ENCODE data around the gene ASIC3. TPM values are rescaled to one million over a fixed set of nuclear protein-coding genes. Genes with fewer than 3 reads are reported as not detected.

The ASIC3 gene
- total and polyA plus RNA-seq, 2 of the 4 experiments (the other 2 are of a cell fraction) = 0.74 TPM; not detected in 1

DNA sequence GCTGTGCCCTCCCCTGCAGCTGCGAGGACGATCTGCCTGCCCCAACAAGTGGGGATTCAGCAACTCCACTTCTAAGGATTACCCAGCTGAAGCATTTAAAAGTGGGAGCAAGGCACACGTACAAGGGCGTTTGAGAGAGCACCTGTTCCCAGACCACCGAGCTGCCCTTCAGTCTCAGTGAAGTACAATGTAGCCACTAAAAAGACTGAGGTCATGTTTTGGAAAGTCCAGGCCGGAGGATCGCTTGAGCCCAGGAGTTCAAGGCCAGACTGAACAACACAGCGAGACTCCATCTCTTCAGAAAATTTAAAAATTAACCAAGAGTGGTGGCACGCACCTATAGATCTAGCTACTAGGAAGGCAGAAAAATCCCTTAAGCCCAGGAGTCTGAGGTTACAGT is 42.8 kb upstream of the ASIC3 start:
- ChIA-PET POLR2A (ENCODE audit: unreplicated experiment) (no interaction called here), CTCF (interaction anchor here (2.0 kb wide), 1 partner anchor 43 kb away, joined by 4 read pairs; no protein-coding TSS in a partner anchor)
- no peak overlapping the region for H4K91ac ChIP-seq (ENCODE audit: insufficient read depth, low read depth, low read length)
- no peak overlapping the region for H3K56ac ChIP-seq (ENCODE audit: extremely low read depth, insufficient read depth, low read length)
- TF ChIP-seq, protein P1, sequence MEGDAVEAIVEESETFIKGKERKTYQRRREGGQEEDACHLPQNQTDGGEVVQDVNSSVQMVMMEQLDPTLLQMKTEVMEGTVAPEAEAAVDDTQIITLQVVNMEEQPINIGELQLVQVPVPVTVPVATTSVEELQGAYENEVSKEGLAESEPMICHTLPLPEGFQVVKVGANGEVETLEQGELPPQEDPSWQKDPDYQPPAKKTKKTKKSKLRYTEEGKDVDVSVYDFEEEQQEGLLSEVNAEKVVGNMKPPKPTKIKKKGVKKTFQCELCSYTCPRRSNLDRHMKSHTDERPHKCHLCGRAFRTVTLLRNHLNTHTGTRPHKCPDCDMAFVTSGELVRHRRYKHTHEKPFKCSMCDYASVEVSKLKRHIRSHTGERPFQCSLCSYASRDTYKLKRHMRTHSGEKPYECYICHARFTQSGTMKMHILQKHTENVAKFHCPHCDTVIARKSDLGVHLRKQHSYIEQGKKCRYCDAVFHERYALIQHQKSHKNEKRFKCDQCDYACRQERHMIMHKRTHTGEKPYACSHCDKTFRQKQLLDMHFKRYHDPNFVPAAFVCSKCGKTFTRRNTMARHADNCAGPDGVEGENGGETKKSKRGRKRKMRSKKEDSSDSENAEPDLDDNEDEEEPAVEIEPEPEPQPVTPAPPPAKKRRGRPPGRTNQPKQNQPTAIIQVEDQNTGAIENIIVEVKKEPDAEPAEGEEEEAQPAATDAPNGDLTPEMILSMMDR (conservative IDR thresholded peaks at IDR 0.05; ENCODE audit: low read depth, low read length) = no peak
- no peak for TF ChIP-seq MAZ (IDR thresholded peaks at IDR 0.05; ENCODE audit: borderline replicate concordance, low read depth, low read length)
- TF ChIP-seq POLR2A (IDR thresholded peaks at IDR 0.05; ENCODE audit: low read depth, low read length) = no peak
- TF ChIP-seq, protein P2, sequence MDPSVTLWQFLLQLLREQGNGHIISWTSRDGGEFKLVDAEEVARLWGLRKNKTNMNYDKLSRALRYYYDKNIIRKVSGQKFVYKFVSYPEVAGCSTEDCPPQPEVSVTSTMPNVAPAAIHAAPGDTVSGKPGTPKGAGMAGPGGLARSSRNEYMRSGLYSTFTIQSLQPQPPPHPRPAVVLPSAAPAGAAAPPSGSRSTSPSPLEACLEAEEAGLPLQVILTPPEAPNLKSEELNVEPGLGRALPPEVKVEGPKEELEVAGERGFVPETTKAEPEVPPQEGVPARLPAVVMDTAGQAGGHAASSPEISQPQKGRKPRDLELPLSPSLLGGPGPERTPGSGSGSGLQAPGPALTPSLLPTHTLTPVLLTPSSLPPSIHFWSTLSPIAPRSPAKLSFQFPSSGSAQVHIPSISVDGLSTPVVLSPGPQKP (IDR thresholded peaks at IDR 0.05; ENCODE audit: borderline replicate concordance, low read depth, low read length) = no peak
- TF ChIP-seq RAD21 (IDR thresholded peaks at IDR 0.05; ENCODE audit: low read length) = no peak
- TF ChIP-seq RCOR1 (IDR thresholded peaks at IDR 0.05; ENCODE audit: insufficient replicate concordance, low read length) = no peak
- H2AK5ac ChIP-seq (ENCODE audit: low read depth, low read length) = no peak overlapping the region
- intact Hi-C loops (cut with micrococcal nuclease) (no loop called here), dilution Hi-C loops (cut with HindIII; ENCODE audit: low sequenced_read_pairs, unreplicated experiment) (no loop called here), in situ Hi-C loops (cut with MboI; ENCODE audit: low sequenced_read_pairs) (no loop called here)
- H3K18ac ChIP-seq (ENCODE audit: low read depth, low read length) = no peak overlapping the region
- H3K27ac ChIP-seq (ENCODE audit: insufficient read depth, low read length) = no peak overlapping the region
- no peak overlapping the region for H2AFZ ChIP-seq (replicated peaks; ENCODE audit: low read length, poor library complexity)
- H3K4me2 ChIP-seq (ENCODE audit: low read depth, low read length) = no peak overlapping the region
- no peaks in the 10 kb centered on the region for H3K9me3 ChIP-seq (ENCODE audit: control insufficient read depth, insufficient read depth, low read length)
- DNase-seq (no peak), ATAC-seq (ENCODE audit: low read depth) (no peak)
- no peak overlapping the region for H3K4ac ChIP-seq (ENCODE audit: low read depth, low read length)
- no peak overlapping the region for H3K9ac ChIP-seq (ENCODE audit: low read depth, low read length)
- H3K79me1 ChIP-seq (ENCODE audit: low read depth in 1 of 2, low read length in 2 of 2) = no peaks in the 10 kb centered on the region
- peaks cover 16% of the 10 kb centered on the region for H3K27me3 ChIP-seq (ENCODE audit: control insufficient read depth, insufficient read depth, low read length)
- H3K9me1 ChIP-seq (ENCODE audit: insufficient read depth, low read length) = no peaks in the 10 kb centered on the region
- WGBS, 2 experiments (ENCODE audit: extremely low coverage in 2 of 2, insufficient read length in 1 of 2) = 48% methylated on average over 3 of the region's 9 CpGs; no CpG with 5 or more reads in 1 of the 2 experiments
- no peak overlapping the region for H2AK9ac ChIP-seq (replicated peaks; ENCODE audit: low read depth, low read length, poor library complexity)
- H4K5ac ChIP-seq (ENCODE audit: low read depth, low read length) = no peak overlapping the region
- no peak overlapping the region for H2BK15ac ChIP-seq (ENCODE audit: low read depth, low read length)
- H3K36me3 ChIP-seq (ENCODE audit: control insufficient read depth, insufficient read depth, low read length) = no peaks in the 10 kb centered on the region
- H4K8ac ChIP-seq (ENCODE audit: low read depth in 2 of 2, low read length in 2 of 2) = no peak overlapping the region
- H3K14ac ChIP-seq (replicated peaks; ENCODE audit: low read depth, low read length) = no peak overlapping the region
- no peak overlapping the region for H2BK20ac ChIP-seq (ENCODE audit: low read depth, low read length)
- H3K4me1 ChIP-seq (ENCODE audit: control insufficient read depth, insufficient read depth, low read length) = peaks cover 2% of the 10 kb centered on the region; the same call in 1 of the 2 replicates
- no peak overlapping the region for H3K23ac ChIP-seq (ENCODE audit: low read depth, low read length)
- H2BK120ac ChIP-seq (ENCODE audit: low read depth, low read length) = no peak overlapping the region
- H2BK5ac ChIP-seq (ENCODE audit: low read depth, low read length, poor library complexity, severe bottlenecking) = no peak overlapping the region
- no peaks in the 10 kb centered on the region for H4K20me1 ChIP-seq (ENCODE audit: insufficient read depth, low read length)
- BruUV-seq (replicated peaks) = no TSS peak
- H3K4me3 ChIP-seq (ENCODE audit: insufficient read depth, low read depth, low read length) = no peak overlapping the region

Measured in IMR-90 (cell line).